A204.1 (cell line): ENCODE results near the gene ZBTB22.
"Not testable (repeated sequence)": the region's sequence is repeated elsewhere in the genome, so short reads cannot be mapped to it uniquely, and the experiment has no call there.

Experiments used
- FAIRE-seq: peaks from 2 replicates; lab custom pipeline; 2012; peaks lifted over from hg19 to GRCh38; lab: Jason Lieb, UNC

ZBTB22 gene

GRCh38 chr6:33317669-33318425 is at the start of gene ZBTB22:
Gene ZBTB22 (minus strand): TSS chr6:33317744. CDS start chr6:33316916, 828 bp downstream.
- FAIRE-seq, result peak; percentile 98

GRCh38 chr6:33367009-33367714 is 49.6 kb upstream of the ZBTB22 start:
- FAIRE-seq, result no peak

- not testable (repeated sequence) for FAIRE-seq
Observed at GRCh38 chr6:33365206-33365971, 47.8 kb upstream of the ZBTB22 start.

- not testable (repeated sequence) for FAIRE-seq
Observed at GRCh38 chr6:33364475-33365205, 47.1 kb upstream of the ZBTB22 start.

GRCh38 chr6:33363486-33363885 is 45.9 kb upstream of the ZBTB22 start:
- not testable (repeated sequence) for FAIRE-seq

GRCh38 chr6:33359331-33359730 is 41.8 kb upstream of the ZBTB22 start:
- FAIRE-seq, result no peak

GRCh38 chr6:33357160-33357871 is 39.8 kb upstream of the ZBTB22 start:
- FAIRE-seq, result not testable (repeated sequence)

- FAIRE-seq, result no peak
Observed at GRCh38 chr6:33356295-33356694, 38.8 kb upstream of the ZBTB22 start.

GRCh38 chr6:33355860-33356259 is 38.3 kb upstream of the ZBTB22 start:
- FAIRE-seq, result not testable (repeated sequence)

GRCh38 chr6:33347816-33348215 is 30.3 kb upstream of the ZBTB22 start:
- no peak for FAIRE-seq

- FAIRE-seq, result not testable (repeated sequence)
Observed at GRCh38 chr6:33346972-33347371, 29.4 kb upstream of the ZBTB22 start.

- no peak for FAIRE-seq
Observed at GRCh38 chr6:33344701-33345697, 27.5 kb upstream of the ZBTB22 start.

GRCh38 chr6:33343953-33344611 is 26.5 kb upstream of the ZBTB22 start:
- no peak for FAIRE-seq

GRCh38 chr6:33343606-33343952 is 26.0 kb upstream of the ZBTB22 start:
- FAIRE-seq, result not testable (repeated sequence)

GRCh38 chr6:33339193-33339592 is 21.6 kb upstream of the ZBTB22 start:
- FAIRE-seq, result no peak

GRCh38 chr6:33336495-33336894 is 19.0 kb upstream of the ZBTB22 start:
- FAIRE-seq, result no peak

- no peak for FAIRE-seq
Observed at GRCh38 chr6:33335916-33336315, 18.4 kb upstream of the ZBTB22 start.

GRCh38 chr6:33333666-33334065 is 16.1 kb upstream of the ZBTB22 start:
- FAIRE-seq, result no peak

- no peak for FAIRE-seq
Observed at GRCh38 chr6:33330736-33331135, 13.2 kb upstream of the ZBTB22 start.

GRCh38 chr6:33329058-33329457 is 11.5 kb upstream of the ZBTB22 start:
- FAIRE-seq, result no peak
